K562 (cell line): ENCODE data around the gene SLC41A3. TPM values are rescaled to one million over a fixed set of nuclear protein-coding genes. Genes with fewer than 3 reads are reported as not detected.

Experiments
- ATAC-seq: fragments of 200-7000 bp; cut with Tn5 transposase; 3 replicates; pipeline ENCODE4 v1.9.1; 2020; ENCODE audit warnings: moderate library complexity
- BruUV-seq: library from RNA; stranded (reverse); fragments of 400-500 nt; replicated peaks from 2 replicates; lab custom pipeline; 2021; lab: Mats Ljungman, UMichigan
- CTCF ChIA-PET: fragments of 300-600 bp; formaldehyde crosslinking; extraction: SDS; loops from one replicate; lab custom pipeline; 2021; ENCODE audit warnings: low intra/inter-chr PET ratio; lab: Yijun Ruan, JAX
- POLR2A ChIA-PET: fragments of 300-600, 350-650 bp; sonication (Branson Sonifier 250); formaldehyde crosslinking; extraction: SDS; loops from one replicate; lab custom pipeline; 2021; ENCODE audit warnings: antibody characterized with exemption, inconsistent platforms; lab: Yijun Ruan, JAX
- DNase-seq, 4 experiments: peaks; one replicate each; pipeline versions ENCODE4 v3.0.0 to v3.0.0-alpha.2; 2011 to 2018; ENCODE audit warnings: low spot score in 3 of 4, mixed read lengths in 3 of 4; ENCODE audit errors: extremely low read depth in 1 of 4
- FAIRE-seq: peaks from 2 replicates; lab custom pipeline; 2011; peaks lifted over from hg19 to GRCh38; lab: Jason Lieb, UNC
- H2AFZ ChIP-seq: 2 replicates; pipeline ENCODE4 v1.6.0; 2011; ENCODE audit warnings: low read depth, low read length, control low read depth, inconsistent platforms
- H3K27ac ChIP-seq: fragments of 200-600 bp; 3 replicates; pipeline ENCODE4 v1.8.0; 2011; ENCODE audit warnings: low read depth, mild to moderate bottlenecking, control low read depth, inconsistent platforms, low read length, moderate library complexity, mixed read lengths; ENCODE audit errors: extremely low read depth
- H3K27me3 ChIP-seq, 2 experiments: fragments of 300-600 bp in 1 of 2; 2 replicates in 1 of 2; 3 replicates in 1 of 2; pipeline versions ENCODE4 v1.6.0 to v1.8.0; 2011; ENCODE audit warnings: inconsistent platforms in 2 of 2, low read length in 2 of 2, mild to moderate bottlenecking in 1 of 2, mixed read lengths in 1 of 2, moderate library complexity in 1 of 2; ENCODE audit not compliant: control insufficient read depth in 2 of 2, insufficient read depth in 2 of 2
- H3K36me3 ChIP-seq: fragments of 300-600 bp; 3 replicates; pipeline ENCODE4 v1.8.0; 2011; ENCODE audit warnings: mild to moderate bottlenecking, low read length, inconsistent platforms; ENCODE audit not compliant: control insufficient read depth, insufficient read depth
- H3K4me1 ChIP-seq, 2 experiments: fragments of 200-600 bp in 1 of 2; replicated peaks in 1 of 2; 2 replicates in 1 of 2; 3 replicates in 1 of 2; pipeline versions ENCODE4 v1.5.1 to v1.8.0; 2011; ENCODE audit warnings: inconsistent platforms in 2 of 2, low read length in 2 of 2, mild to moderate bottlenecking in 1 of 2, mixed read lengths in 1 of 2, moderate library complexity in 1 of 2; ENCODE audit not compliant: control insufficient read depth in 2 of 2, insufficient read depth in 2 of 2
- H3K4me2 ChIP-seq: 2 replicates; pipeline ENCODE4 v1.6.1; 2011; ENCODE audit warnings: low read length, control low read depth, inconsistent platforms, mixed read lengths; ENCODE audit not compliant: insufficient read depth
- H3K4me3 ChIP-seq: fragments of 200-600 bp; sonication (generic), shearing (Covaris generic); 2 replicates; pipeline ENCODE4 v1.5.1; 2016; ENCODE audit warnings: control low read depth, inconsistent platforms
- H3K79me2 ChIP-seq: fragments of 200-600 bp; 3 replicates; pipeline ENCODE4 v1.8.0; 2011; ENCODE audit warnings: low read length, inconsistent platforms; ENCODE audit not compliant: control insufficient read depth, insufficient read depth
- H3K9ac ChIP-seq, 2 experiments: 2 replicates each; pipeline versions ENCODE4 v1.6.0 to v1.6.1; 2011; ENCODE audit warnings: low read depth in 2 of 2, low read length in 2 of 2, control low read depth in 1 of 2, inconsistent platforms in 1 of 2, mild to moderate bottlenecking in 1 of 2, mixed read lengths in 1 of 2; ENCODE audit not compliant: insufficient read depth in 1 of 2
- H3K9me1 ChIP-seq: one replicate; pipeline ENCODE4 v1.6.0; 2011; ENCODE audit warnings: inconsistent platforms, mild to moderate bottlenecking, low read length, moderate library complexity; ENCODE audit not compliant: control insufficient read depth, insufficient read depth
- H3K9me3 ChIP-seq: replicated peaks from 2 replicates; pipeline ENCODE4 v1.5.1; 2011; ENCODE audit warnings: low read depth, low read length, inconsistent platforms; ENCODE audit not compliant: control insufficient read depth, insufficient read depth
- H4K20me1 ChIP-seq: replicated peaks from 2 replicates; pipeline ENCODE4 v1.6.1; 2011; ENCODE audit warnings: low read length, inconsistent platforms, mixed read lengths; ENCODE audit not compliant: control insufficient read depth, insufficient read depth
- MLLT1 ChIP-seq, 2 experiments: fragments of 450-650 bp; IDR thresholded peaks; 2 replicates each; pipeline ENCODE4 v1.6.1; 2016
- NFRKB ChIP-seq: fragments of 450-650 bp; IDR thresholded peaks from 2 replicates; pipeline ENCODE4 v1.6.1; 2016; ENCODE audit warnings: low read depth
- POLR2H ChIP-seq: IDR thresholded peaks from 2 replicates; pipeline ENCODE4 v1.6.1; 2016; ENCODE audit warnings: missing genetic modification characterization, low read depth, mild to moderate bottlenecking, control low read depth, missing compliant biosample characterization, moderate library complexity
- POLR3G ChIP-seq: IDR thresholded peaks from 2 replicates; pipeline ENCODE4 v1.6.1; 2011; ENCODE audit not compliant: insufficient read length, insufficient replicate concordance; ENCODE audit errors: extremely low read depth
- U2AF1 ChIP-seq: fragments of 200-400 bp; formaldehyde crosslinking; optimal IDR thresholded peaks from 2 replicates; pipeline ENCODE3; 2017; ENCODE audit warnings: mild to moderate bottlenecking, low read depth, low read length, moderate library complexity
- YBX1 ChIP-seq: fragments of 450-650 bp; IDR thresholded peaks from 2 replicates; pipeline ENCODE4 v1.7.1; 2016; ENCODE audit warnings: mild to moderate bottlenecking
- WGBS: fragments of 100-300 bp; shearing (Covaris generic); methylation state at CpG from one replicate; pipeline ENCODE4 v1.1.6; 2016; ENCODE audit warnings: low coverage, mixed read lengths; ENCODE audit not compliant: insufficient coverage; ENCODE audit errors: missing lambda C conversion rate; 5-methylcytosine and 5-hydroxymethylcytosine counted together
- in situ Hi-C: fragments of 300-500 bp; cut with MboI; formaldehyde crosslinking; loops from 4 replicates; pipeline ENCODE4 v1.15.0; 2018; ENCODE audit warnings: inconsistent platforms, mixed read lengths
- intact Hi-C: fragments of 100-400 bp; cut with micrococcal nuclease; formaldehyde crosslinking; loops from 2 replicates; pipeline ENCODE4 v1.14.2; 2022
- polyA plus RNA-seq, 8 experiments: library from polyadenylated mRNA; depleted of rRNA in 4 of 8; stranded (reverse) in 5 of 8; unstranded in 3 of 8; fragments of >200 nt; fragmentation: Nextera tagmentation in 2 of 8; fragmentation: Illumina TruSeq in 1 of 8; extraction: Ambion mirVana in 2 of 8; extraction: Trizol in 1 of 8; gene quantifications; 2 replicates each; pipeline versions ENCODE4 v1.2.1 to v1.2.3, GENCODE V29; 2011 to 2014; ENCODE audit warnings: inconsistent platforms in 1 of 8, missing spikeins in 1 of 8
- total RNA-seq, 7 experiments: library from RNA; depleted of rRNA in 6 of 7; stranded (reverse); fragments of >200 nt in 6 of 7; fragmentation: Illumina TruSeq in 2 of 7; extraction: Trizol in 2 of 7; gene quantifications; 2 replicates each; pipeline versions ENCODE4 v1.2.1 to v1.2.3, GENCODE V29; 2011 to 2021; ENCODE audit warnings: low replicate concordance in 1 of 7

SLC41A3 gene
- total and polyA plus RNA-seq, 9 of the 15 experiments (the other 6 are each of a cell fraction or from before 2014, with no cell fraction given): 4.1 to 20.7 (median 11.2) TPM

GRCh38 chr3:126111126-126111551 lies 27.2 kb upstream of the SLC41A3 start:
- H3K9ac ChIP-seq: no peak overlapping the region
- TF ChIP-seq YBX1 (no peak), POLR2H (tag) (no peak), NFRKB (no peak), U2AF1 (no peak), POLR3G (no peak), MLLT1 (IDR thresholded peaks at IDR 0.05) (no peak)
- TF ChIP-seq, all 486 proteins: peak for 0
- no peak overlapping the region for H3K4me2 ChIP-seq
- ChIA-PET CTCF (no interaction called here), POLR2A (interaction anchor here (1.5 kb wide), 1 partner anchor 9 kb away, joined by 3 read pairs; no protein-coding TSS in a partner anchor)
- in situ Hi-C loops (no loop called here), intact Hi-C loops (no loop called here)
- H3K4me1 ChIP-seq: no peaks in the 10 kb centered on the region
- H2AFZ ChIP-seq: no peak overlapping the region
- FAIRE-seq (no peak), ATAC-seq (no peak), DNase-seq (no peak)
- no peaks in the 10 kb centered on the region for H3K79me2 ChIP-seq
- no peaks in the 10 kb centered on the region for H3K9me3 ChIP-seq
- no peaks in the 10 kb centered on the region for H3K36me3 ChIP-seq
- WGBS: 8% methylated on average over 6 of the region's 10 CpGs
- H3K4me3 ChIP-seq: no peak overlapping the region
- no peak overlapping the region for H3K27ac ChIP-seq
- peaks cover 2 to 58% of the 10 kb centered on the region in 2 experiments; a peak in 4 of 5 replicates for H3K27me3 ChIP-seq
- H3K9me1 ChIP-seq: no peaks in the 10 kb centered on the region
- H4K20me1 ChIP-seq: 0 out of 2 replicates have a peak, but pooled peaks cover 3% of the 10 kb centered on the region
- no TSS peak for BruUV-seq
